NOMO-1 treated with dmso at 0.1 percent for 144 hours (cell line): Measurements from ENCODE around the gene MAP6D1.
"Not testable (repeated sequence)": the region's sequence is repeated elsewhere in the genome, so short reads cannot be mapped to it uniquely, and the experiment has no call there.

Experiments
- DNase-seq: peaks from one replicate; lab custom pipeline; 2025; ENCODE audit not compliant: unreplicated experiment; lab: John Stamatoyannopoulos, UW

The MAP6D1 gene

GRCh38 chr3:183801601-183802000 lies 23.8 kb downstream of the MAP6D1 start:
- no peak for DNase-seq

DNA sequence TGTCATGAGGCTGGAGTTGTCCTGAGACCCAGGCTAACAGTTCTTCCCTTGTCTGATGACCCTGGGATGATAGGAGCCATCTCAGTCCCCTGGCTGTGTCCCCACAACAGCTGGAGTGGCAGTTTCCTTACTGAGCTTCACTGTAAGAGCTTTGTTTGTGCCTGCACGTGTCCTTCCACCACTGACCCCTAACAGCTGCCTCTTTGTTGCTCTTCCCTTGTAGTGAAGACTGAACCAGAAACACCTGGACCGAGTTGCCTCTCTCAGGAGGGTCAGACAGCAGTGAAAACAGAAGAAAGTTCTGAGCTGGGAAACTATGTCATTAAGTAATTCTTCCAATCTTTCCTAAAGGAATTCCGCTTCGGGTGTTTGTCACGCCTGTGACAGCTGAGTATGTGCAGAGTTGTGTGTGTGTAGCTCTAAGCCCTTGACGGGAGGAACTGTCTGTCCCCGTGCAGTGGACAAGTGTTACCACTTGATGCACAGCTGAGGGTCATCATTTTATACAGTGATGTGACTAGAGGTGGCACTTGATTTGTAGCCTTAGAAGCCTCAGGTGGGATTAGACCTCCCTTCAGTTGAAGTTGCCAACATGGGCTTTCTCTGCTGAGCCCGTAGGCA lies 25.0 kb downstream of the MAP6D1 start:
- no peak for DNase-seq

GRCh38 chr3:183799461-183799860 lies 25.9 kb downstream of the MAP6D1 start:
- no peak for DNase-seq

GRCh38 chr3:183797996-183798395 lies 27.4 kb downstream of the MAP6D1 start:
- no peak for DNase-seq

DNA sequence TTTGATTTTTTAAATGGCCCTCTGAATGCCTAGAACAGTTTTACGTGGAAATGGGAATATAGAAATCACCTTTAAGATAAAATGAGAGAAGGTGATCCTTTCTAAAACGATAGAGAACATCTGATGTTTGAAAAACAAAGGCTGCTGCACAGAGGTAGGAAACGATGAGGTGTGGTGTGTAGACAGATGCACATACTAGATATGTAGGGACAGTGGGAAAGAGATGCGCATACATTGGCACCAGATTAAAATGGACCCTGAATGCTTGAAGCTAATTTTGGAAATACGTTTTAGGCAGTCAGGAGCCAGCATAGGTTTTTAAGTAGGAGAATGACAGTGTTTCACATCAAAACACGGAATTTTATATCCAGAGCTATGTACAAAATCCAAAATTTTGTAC lies 29.0 kb downstream of the MAP6D1 start:
- no peak for DNase-seq

DNA sequence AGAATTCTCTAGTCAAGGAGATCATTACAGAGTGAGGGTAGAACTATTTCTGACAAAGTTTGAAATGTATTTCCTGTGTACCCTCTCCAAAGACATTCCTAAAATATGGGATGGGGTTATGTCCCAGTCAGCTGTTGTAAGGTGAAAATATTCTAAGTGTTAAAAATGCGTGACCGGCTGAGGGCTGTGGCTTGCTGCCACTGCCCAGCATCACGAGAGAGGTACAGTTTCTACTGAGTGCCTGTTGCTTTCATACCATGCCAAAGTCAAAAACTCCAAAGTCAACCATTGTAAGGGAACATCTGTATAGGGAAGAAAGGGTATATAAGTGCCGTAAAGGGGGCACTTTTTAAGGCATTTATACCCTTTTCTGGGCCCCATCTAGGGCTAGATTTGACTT lies 30.9 kb downstream of the MAP6D1 start:
- no peak for DNase-seq

DNA sequence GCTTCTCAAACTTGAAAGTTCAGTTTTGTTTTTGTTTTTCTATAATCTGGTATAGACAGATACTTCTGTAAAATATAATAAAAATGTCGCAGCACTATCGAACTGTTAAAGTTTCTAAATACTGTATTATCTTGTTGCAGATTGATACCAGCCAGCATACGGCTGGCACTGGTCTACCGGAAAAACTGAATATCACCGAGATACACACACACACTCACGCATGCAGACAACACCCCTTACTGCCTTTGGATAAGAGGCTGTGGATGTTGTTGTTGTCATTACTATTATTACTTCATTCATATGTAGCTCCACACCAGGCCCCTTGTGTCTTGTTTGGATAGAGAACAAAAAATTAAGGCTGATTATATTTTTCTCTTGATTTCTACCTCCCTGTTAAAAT lies 32.4 kb downstream of the MAP6D1 start:
- no peak for DNase-seq

- no peak for DNase-seq
Observed at GRCh38 chr3:183790700-183791099, 34.7 kb downstream of the MAP6D1 start.

GRCh38 chr3:183789826-183790225 lies 35.6 kb downstream of the MAP6D1 start:
- DNase-seq, result no peak

- peak; percentile 14 for DNase-seq
Observed at GRCh38 chr3:183784503-183784902, 40.9 kb downstream of the MAP6D1 start.

- no peak for DNase-seq
Observed at GRCh38 chr3:183782576-183783276, 42.7 kb downstream of the MAP6D1 start.

- no peak for DNase-seq
Observed at GRCh38 chr3:183781246-183781645, 44.1 kb downstream of the MAP6D1 start.

DNA sequence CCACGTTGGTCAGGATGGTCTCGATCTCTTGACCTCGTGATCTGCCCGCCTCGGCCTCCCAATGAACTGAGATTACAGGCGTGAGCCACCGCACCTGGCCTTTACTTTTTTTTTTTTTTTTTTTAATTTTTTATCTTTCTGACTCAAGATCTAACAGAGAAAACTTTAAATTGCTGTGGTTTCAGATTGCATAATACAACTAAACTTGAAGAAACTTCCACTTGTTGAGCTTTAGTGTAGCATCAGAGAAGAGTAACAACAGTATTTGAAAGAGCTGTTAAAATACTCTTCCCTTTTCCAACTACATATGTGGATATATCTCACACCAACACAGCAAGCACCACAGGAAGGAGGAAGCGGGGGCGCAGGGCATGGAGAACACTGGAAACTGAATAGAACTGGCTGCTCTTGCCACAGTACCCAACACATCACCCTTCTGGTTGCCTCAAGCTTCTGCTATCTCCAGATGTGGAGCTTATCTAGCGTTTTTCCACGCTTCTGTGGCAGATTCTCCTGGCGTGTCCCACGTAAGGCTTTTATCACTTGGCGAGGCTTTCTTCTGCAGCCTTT lies 45.4 kb downstream of the MAP6D1 start:
- DNase-seq, result peak; percentile 52

DNA sequence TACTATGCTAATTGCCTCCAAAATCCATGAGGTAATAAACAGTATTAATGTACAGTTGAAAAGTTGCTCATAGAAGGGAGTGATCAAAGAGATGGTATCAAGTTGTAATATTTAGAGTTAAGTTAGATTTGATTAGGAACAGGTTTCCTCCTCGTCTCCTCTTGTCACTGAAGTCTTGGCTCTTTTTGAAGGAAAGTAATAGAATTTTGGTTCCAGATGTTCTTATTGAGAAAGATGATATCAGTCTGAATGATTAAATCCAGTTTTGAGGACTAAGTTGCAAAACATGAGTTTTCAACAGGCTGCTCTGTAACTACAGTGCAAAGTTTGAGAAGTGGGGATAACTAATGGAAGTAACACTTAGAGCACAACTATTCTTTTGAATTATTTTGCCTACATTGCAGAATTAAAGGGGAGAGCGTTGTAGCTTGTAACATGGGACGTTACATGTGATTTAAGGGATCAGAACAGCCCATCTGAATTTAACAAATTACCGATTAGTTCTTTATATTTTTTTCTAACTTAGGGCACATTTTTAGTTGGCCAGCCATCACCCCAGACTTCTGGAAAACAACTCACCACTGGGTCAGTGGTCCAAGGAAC lies 48.3 kb downstream of the MAP6D1 start:
- DNase-seq, result no peak

DNA sequence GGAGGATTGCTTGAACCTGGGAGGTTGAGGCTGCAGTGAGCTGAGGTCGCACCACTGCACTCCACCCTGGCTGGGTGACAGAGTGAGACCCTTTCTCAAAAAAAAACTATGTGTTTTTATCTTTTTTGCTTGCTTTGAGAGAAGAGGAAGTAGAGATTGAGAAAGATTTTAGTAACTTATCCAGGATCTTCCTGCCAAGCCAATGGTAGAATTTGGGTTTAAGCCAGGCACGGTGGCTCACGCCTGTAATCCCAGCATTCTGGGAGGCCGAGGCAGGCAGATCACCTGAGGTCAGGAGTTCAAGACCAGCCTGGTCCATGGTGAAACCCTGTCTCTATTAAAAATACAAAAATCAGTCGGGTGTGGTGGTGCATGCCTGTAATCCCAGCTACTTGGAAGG lies 48.9 kb downstream of the MAP6D1 start:
- not testable (repeated sequence) for DNase-seq

DNA sequence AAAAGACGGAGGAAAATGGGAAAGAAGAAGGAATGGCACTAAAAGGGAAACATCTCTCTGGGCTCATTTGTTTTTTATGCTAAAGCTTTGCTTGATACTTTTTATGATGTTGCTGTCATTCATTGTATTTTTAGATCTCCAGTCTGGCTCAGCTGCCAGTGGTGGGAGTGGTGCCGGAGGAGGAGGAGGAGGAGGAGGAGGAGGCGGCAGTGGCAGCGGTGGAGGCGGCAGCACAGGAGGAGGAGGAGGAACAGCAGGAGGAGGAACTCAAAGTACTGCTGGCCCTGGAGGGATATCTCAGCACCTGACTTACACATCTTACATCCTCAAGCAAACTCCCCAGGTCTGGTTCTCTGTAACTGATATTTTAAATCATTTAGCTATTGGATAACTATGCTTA lies 49.6 kb downstream of the MAP6D1 start:
- DNase-seq, result no peak

DNA sequence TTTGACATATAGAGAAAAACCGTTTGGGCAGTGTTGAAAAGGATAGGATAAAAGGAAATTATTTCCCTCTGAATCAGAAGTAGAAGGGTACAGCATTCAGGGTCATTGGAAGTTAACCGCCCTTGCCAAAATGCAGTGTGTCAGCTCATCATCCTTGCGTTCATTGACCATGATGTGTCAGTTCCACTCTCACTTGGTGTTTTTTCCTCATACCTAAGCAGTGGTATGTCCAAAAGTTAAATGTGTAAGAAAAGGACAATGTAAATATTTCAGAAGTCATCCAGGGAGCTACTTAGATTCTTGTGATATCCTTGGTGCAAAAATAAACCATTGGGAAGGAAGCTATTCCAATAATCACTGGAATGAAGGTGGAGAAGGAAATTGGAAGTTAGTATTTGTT lies 50.7 kb downstream of the MAP6D1 start:
- DNase-seq, result no peak

DNA sequence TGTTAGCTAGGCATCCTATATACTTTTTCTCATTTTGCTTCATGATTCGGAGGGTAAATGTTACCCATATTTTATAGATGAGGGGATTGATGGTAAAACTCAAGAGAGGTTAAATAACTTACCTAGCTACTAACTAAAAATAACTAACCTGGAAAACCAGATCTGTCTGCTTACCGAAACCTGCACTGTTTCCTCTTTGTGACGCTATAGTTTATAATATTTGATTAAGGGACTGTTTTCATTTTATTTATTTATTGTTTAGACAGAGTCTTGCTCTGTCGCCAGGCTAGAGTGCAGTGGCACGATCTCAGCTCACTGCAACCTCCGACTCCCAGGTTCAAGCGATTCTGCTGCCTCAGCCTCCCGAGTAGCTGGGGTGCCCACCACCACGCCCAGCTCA lies 55.9 kb downstream of the MAP6D1 start:
- DNase-seq, result no peak

- no peak for DNase-seq
Observed at GRCh38 chr3:183768114-183768513, 57.3 kb downstream of the MAP6D1 start.

- peak; percentile 47 for DNase-seq
Observed at GRCh38 chr3:183766745-183767606, 58.4 kb downstream of the MAP6D1 start.

- no peak for DNase-seq
Observed at GRCh38 chr3:183766107-183766506, 59.3 kb downstream of the MAP6D1 start.
